ENCODE data around the gene ELP2.

- TF ChIP-seq CTCF (IDR thresholded peaks at IDR 0.05; ENCODE audit: extremely low read depth in 1 of 2, insufficient read depth in 1 of 2, low read depth in 1 of 2, low read length in 2 of 2) (no peak), POLR2A (IDR thresholded peaks at IDR 0.05; ENCODE audit: low read depth, low read length) (no peak), EZH2 (IDR thresholded peaks at IDR 0.05; ENCODE audit: borderline replicate concordance, low read depth, low read length, severe bottlenecking) (no peak), POLR2AphosphoS5 (IDR thresholded peaks at IDR 0.05; ENCODE audit: insufficient read depth, low read depth, low read length) (no peak)
Observed at GRCh38 chr18:36112302-36112701, 17.4 kb upstream of the ELP2 start.
